ENCODE data around the gene LYRM7.

DNA sequence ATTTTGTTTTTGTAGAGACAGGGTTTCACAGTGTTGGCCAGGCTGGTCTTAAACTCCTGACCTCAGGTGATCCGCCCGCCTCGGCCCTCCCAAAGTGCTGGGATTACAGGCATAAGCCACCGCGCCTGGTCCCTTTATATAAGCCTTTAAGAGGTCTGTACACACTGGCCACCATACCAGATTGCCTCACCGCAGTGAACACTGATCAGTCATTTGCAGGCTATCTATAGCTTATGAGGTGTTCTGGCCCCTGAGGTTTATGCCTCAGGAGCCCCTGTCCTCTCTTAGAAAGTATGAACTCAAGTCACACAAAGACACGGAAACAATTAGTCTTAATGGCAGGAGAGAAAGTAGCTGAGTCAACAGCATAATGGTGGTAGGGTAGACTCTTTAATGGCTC lies 20.3 kb upstream of the LYRM7 start:
- no peak for TF ChIP-seq ZNF274 (IDR thresholded peaks at IDR 0.05; ENCODE audit: low read depth, low read length)
- TF ChIP-seq YY1 (IDR thresholded peaks at IDR 0.05; ENCODE audit: insufficient read depth, insufficient read length) = no peak
- no peak for TF ChIP-seq SUZ12 (IDR thresholded peaks at IDR 0.05; ENCODE audit: extremely low read depth, insufficient read depth, insufficient read length)

Measured in NT2/D1 (cell line).